Non-pigmented ciliary epithelial cell (primary cell): Measurements from ENCODE around the gene NOTCH2.
"Not testable (repeated sequence)": the region's sequence is repeated elsewhere in the genome, so short reads cannot be mapped to it uniquely, and the experiment has no call there.

Experiments used
- DNase-seq: peaks from one replicate; pipeline ENCODE4 v3.0.0-alpha.2; 2010; ENCODE audit warnings: low read depth

The NOTCH2 gene

GRCh38 chr1:120068683-120069066, 787 bp downstream of the NOTCH2 start:
- not testable (repeated sequence) for DNase-seq

DNA sequence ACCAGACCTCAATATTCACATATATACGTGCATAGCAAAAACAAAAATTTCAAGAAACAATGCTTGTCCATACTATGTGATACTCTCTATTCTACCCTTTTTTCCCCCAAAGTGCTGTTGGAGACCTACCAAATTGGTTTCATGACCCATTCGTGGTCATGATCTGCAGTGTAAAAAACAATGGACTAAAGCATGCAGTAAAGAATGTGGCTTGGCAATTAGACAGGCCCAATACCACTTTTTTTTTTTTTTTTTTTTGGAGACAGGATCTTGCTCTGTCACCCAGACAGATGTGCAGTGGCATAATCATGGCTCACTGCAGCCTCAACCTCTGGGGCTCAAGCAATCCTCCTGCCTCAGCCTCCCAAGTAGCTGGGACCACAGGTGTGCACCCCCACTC, 21.3 kb downstream of the NOTCH2 start:
- DNase-seq, result not testable (repeated sequence)

DNA sequence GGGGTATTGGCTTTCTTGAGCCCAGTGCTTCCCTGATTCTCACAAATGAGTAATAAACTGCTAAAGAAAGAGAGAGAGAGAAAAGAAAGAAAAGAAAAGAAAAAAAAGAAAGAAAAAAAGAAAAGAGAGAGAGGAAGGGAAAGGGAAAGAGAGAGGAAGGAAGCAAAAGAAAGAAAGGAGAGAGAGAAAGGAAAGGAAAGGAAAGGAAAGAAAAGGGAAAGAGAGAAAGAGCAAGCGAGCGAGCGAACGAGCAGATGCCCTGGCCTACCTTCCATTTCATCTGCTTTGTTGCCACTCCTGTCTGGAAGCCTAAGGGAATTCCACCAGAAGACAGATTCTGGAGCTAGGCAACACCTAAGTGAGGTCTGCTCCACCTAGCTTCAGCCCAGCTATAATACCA, 27.7 kb downstream of the NOTCH2 start:
- not testable (repeated sequence) for DNase-seq

- DNase-seq, result not testable (repeated sequence)
Measured at GRCh38 chr1:120032253-120032652, 37.2 kb downstream of the NOTCH2 start.

DNA sequence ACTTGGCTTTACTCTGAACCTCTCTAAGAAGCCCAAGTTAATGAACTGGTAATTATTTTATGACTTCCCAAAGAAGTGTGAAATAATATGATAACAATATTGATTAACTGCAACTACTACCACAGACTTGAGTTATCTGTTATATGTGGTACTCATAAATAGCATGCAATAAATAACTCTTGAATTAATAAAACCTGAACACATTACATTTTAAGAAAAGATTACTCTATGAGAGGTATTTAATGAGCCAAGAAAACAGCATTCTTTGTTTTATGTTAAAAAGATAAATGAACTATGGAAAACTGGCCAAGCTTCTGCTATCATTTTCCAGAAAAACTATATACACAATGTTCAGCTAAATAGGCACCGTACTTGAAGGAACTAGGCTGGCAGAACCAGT, 45.7 kb downstream of the NOTCH2 start:
- not testable (repeated sequence) for DNase-seq

DNA sequence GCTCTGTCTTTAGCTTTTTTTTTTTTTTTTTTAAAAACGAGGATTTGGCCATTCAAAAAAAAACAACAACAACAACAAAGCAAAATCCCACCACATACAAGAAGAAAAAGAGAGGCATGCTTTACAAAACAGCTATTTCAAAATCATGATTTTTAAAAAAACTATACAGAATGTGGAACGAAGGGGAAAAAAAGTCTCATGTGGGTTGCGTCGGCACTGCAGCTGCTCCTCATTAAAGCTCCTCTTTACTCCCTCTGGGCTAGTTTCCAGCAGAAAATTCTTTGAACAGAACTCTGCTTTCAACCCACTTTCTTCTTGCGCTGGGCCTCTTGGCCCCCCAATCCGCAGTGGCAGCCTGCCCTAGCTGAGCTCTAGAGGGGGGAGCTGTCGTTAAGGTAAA, 54.5 kb downstream of the NOTCH2 start:
- not testable (repeated sequence) for DNase-seq

DNA sequence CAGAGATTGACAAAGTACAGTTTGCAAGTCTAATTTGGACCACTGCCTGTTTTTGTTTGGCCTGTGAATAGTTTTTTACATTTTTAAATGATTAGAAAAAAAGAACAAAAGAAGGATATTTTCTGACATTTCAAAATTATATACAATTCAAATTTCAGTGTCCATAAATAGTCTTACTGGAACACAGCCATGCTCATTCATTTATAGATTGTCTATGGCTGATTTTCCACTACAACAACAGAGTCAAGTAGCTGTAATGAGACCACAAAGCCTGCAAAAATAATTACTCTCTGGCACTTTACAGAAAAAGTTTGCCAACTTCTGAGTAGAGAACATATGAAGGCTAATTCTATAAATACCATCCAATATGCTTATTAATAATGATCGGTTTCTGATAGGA, 61.1 kb downstream of the NOTCH2 start:
- DNase-seq, result not testable (repeated sequence)

GRCh38 chr1:120007850-120008249, 61.6 kb downstream of the NOTCH2 start:
- not testable (repeated sequence) for DNase-seq

GRCh38 chr1:120001035-120001434, 68.4 kb downstream of the NOTCH2 start:
- DNase-seq, result not testable (repeated sequence)

- not testable (repeated sequence) for DNase-seq
Measured at GRCh38 chr1:119996731-119997312, 72.6 kb downstream of the NOTCH2 start.

GRCh38 chr1:119995975-119996374, 73.5 kb downstream of the NOTCH2 start:
- DNase-seq, result not testable (repeated sequence)

DNA sequence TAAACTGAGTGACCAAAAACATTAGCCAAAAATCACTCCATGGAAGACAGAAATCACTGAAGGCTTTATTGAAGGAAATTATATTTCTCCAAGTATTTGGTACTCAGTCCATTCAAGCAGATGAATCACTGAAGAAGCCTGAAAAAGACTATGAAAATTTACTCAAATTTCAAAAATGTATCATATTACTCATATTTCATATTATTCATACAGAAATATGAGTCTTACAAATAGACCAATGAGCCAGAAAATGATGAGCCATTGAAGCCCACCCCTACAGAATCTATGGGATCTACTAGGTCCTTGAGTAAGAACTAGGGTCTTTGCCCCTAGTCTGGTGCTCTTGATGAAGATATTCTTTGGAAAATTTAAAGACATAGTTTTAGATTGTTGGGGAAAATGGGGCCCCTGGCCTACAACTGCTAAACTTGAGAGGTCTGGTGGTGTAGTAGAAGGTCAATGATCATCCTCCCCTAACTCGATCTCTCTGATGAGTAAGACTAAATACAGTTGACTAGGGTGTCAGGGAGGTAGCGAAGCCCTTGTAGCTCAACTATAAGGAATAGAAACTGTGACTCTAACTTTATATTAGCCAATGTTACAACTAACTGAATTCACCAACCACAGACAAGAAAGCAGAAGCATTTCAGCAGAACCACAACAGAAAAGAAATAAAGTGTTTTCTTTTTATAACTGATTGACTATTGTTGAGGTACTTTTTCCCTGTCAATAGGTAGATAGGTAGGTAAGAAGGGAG, 81.0 kb downstream of the NOTCH2 start:
- no peak for DNase-seq

GRCh38 chr1:119987686-119988085, 81.8 kb downstream of the NOTCH2 start:
- DNase-seq, result no peak

DNA sequence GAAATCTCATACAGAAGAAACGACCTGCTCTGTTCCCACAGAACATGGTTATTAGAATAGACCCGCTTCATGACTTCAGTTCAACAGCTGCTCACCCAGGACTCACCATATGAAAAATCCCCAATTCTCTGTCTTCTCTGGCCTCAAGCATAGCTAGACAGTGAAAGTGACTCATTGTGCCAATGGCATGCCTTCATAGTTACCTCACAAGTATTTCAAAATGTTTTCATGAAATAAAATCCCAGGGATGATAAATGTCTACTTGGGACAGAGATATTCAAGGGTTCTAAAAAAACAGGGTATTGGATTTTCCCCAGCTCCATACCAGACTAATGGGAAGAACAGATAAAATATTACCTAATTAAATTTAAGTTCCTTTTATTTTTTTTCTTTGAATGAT, 82.3 kb downstream of the NOTCH2 start:
- DNase-seq, result peak; percentile 89

- DNase-seq, result no peak
Measured at GRCh38 chr1:119986007-119986497, 83.4 kb downstream of the NOTCH2 start.

GRCh38 chr1:119984771-119985170, 84.7 kb downstream of the NOTCH2 start:
- no peak for DNase-seq

DNA sequence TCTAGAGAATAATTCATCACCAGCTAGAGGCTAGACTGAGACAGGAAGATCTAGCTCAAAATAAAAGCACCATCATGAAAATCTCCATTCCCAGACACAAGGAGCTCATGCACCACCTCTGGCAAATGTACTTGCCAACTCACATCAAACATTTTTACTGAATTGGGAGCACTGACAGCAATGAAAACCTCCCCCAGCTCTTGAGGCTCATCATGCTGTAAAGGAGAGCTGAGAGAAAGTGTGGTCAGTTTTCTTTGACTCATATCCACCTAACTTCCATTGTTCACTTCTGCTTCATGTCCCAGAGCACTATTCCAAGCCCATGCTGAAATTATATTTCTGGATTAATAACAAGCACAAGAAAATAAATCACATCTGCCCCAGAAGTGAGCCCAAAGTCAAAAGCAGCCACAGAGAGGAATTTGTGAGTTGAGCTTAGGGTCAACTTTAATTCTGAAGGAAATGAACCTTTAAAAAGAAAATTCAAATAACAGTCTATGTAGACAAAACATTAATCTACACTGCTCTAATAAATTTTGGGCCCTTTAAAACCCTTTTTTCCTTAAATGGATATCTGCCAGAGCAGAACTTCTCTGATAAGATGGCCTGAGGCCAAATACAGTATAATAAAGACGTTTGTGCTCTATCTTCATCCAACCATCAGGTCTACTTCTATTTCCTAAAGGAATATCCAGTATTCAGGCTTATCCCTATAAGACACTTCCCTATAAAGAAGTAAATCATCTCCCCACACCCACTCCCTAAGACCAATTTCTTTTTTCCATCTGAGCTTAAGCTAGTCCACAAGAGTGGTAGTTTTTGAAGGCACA, 87.3 kb downstream of the NOTCH2 start:
- DNase-seq, result no peak

GRCh38 chr1:119981496-119981895, 88.0 kb downstream of the NOTCH2 start:
- DNase-seq, result no peak

DNA sequence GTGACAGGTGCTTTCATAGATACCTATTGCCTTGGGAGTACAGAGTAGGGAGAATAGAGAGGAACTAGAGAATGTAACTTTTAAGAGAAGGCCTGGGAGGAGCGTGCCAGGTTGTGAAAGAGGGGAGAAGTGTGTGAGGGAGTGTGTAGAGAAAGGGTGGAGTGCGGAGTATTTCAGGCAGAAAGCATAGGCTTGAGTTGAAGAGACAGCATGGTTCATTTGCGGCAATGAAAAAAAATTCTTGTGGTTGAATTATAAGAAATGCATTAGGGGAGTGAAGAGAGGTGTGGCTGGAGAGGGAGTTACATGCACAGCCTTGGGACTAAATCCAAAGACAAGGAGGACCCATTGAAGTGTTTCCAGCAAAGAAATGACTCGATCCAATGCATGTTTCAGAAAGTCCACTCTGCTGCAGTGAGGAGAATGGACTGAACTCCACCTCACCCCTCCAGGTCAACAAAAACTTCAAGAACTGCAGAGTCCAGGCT, 91.4 kb downstream of the NOTCH2 start:
- no peak for DNase-seq

DNA sequence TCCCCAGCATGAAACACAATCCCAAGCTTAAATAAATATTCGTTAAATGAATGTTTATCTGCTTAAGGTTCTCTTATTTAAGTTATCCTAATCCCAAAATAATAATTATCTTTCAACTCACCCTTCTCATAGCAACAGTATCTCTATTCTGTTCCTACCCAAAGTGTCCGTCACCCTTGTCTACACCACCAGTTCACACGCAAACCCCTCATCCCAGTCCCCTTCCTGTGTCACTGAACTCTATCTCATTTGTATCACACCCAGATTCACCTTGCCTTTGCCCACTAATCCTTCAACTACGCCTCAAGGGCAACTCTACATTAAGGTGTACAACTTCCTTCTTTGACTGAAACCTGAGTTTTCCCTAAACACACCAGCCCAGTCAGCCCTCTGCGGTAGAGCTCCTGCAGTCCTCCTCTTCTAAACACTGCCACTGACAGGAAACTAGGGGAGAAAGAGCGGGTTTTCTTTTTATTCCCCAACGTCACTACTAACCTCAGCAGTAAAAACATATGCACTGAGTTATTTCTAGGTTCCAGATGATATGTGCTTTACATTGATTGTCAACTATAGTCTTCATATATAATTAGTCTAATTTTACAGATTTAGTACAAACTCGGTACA, 92.2 kb downstream of the NOTCH2 start:
- DNase-seq, result not testable (repeated sequence)

DNA sequence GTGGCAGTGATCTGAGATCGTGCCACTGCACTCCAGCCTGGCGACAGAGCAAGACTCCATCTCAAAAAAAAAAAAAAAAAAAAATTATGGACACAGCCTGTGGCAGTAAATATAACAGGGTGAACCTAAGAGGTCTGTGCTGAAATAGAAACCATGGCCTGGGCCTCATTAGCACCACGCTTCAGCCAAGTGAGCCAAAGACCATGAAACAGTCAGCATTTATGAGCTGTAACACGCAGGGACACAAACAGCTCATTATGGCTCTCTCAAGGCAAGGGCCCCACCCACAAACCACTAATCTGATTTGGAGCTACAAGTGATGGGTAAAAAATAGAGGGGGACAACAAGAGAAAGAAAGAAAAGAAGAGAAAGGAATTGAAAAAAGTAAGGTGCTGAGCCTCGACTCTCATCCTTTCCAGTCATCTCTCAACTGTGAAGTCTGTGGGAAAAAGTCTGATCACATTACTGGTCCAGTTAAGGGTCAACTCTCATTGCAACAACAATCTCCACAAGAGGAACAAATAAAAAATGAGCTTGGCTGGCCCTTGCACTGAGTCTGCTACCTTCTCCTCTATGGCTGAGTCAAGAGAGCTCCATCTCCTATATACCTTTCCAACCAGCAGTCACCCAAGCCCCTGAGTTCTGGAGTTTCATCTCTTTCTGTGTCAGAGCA, 93.7 kb downstream of the NOTCH2 start:
- DNase-seq, result not testable (repeated sequence)
